Measurements from ENCODE around the gene TTC17.
"Not testable (repeated sequence)": the region's sequence is repeated elsewhere in the genome, so short reads cannot be mapped to it uniquely, and the experiment has no call there.

TTC17 gene

GRCh38 chr11:43384393-43384792 is 25.7 kb downstream of the TTC17 start:
- DNase-seq: no peak

- no peak for DNase-seq
Observed at GRCh38 chr11:43392713-43393112, 34.0 kb downstream of the TTC17 start.

GRCh38 chr11:43393765-43394355 is 35.1 kb downstream of the TTC17 start:
- no peak for DNase-seq

GRCh38 chr11:43396617-43397016 is 37.9 kb downstream of the TTC17 start:
- no peak for DNase-seq

GRCh38 chr11:43397251-43397650 is 38.5 kb downstream of the TTC17 start:
- no peak for DNase-seq

- no peak for DNase-seq
Observed at GRCh38 chr11:43399983-43400630, 41.4 kb downstream of the TTC17 start.

- DNase-seq: no peak
Observed at GRCh38 chr11:43401252-43401651, 42.5 kb downstream of the TTC17 start.

- not testable (repeated sequence) for DNase-seq
Observed at GRCh38 chr11:43401811-43402210, 43.1 kb downstream of the TTC17 start.

GRCh38 chr11:43403357-43404231 is 44.9 kb downstream of the TTC17 start:
- no peak for DNase-seq

- DNase-seq: no peak
Observed at GRCh38 chr11:43404406-43404805, 45.7 kb downstream of the TTC17 start.

- DNase-seq: no peak
Observed at GRCh38 chr11:43404836-43405479, 46.2 kb downstream of the TTC17 start.

- DNase-seq: no peak
Observed at GRCh38 chr11:43408277-43408676, 49.6 kb downstream of the TTC17 start.

GRCh38 chr11:43410394-43410793 is 51.7 kb downstream of the TTC17 start:
- no peak for DNase-seq

GRCh38 chr11:43418197-43418596 is 59.5 kb downstream of the TTC17 start:
- DNase-seq: no peak

- peak in 7 of 58 donors; percentile 0 to 27 (median 4) for DNase-seq
Observed at GRCh38 chr11:43419460-43419859, 60.7 kb downstream of the TTC17 start.

GRCh38 chr11:43427971-43428370 is 69.3 kb downstream of the TTC17 start:
- DNase-seq: no peak

- DNase-seq: not testable (repeated sequence)
Observed at GRCh38 chr11:43430916-43431315, 72.2 kb downstream of the TTC17 start.

- DNase-seq: no peak
Observed at GRCh38 chr11:43434893-43435292, 76.2 kb downstream of the TTC17 start.

- DNase-seq: no peak
Observed at GRCh38 chr11:43440486-43440885, 81.8 kb downstream of the TTC17 start.

GRCh38 chr11:43443811-43444210 is 85.1 kb downstream of the TTC17 start:
- no peak for DNase-seq

- DNase-seq: no peak
Observed at GRCh38 chr11:43447151-43447550, 88.4 kb downstream of the TTC17 start.

GRCh38 chr11:43458486-43458885 is 99.8 kb downstream of the TTC17 start:
- no peak for DNase-seq
